ENCODE measurements around the gene SLC25A30. TPM values are rescaled to one million over a fixed set of nuclear protein-coding genes. Genes with fewer than 3 reads are reported as not detected.
"Not testable (repeated sequence)": the region's sequence is repeated elsewhere in the genome, so short reads cannot be mapped to it uniquely, and the experiment has no call there.

Gene SLC25A30
- total RNA-seq, 6 experiments from 2014 or later = 16.1 to 60.4 (median 45.0) TPM

DNA sequence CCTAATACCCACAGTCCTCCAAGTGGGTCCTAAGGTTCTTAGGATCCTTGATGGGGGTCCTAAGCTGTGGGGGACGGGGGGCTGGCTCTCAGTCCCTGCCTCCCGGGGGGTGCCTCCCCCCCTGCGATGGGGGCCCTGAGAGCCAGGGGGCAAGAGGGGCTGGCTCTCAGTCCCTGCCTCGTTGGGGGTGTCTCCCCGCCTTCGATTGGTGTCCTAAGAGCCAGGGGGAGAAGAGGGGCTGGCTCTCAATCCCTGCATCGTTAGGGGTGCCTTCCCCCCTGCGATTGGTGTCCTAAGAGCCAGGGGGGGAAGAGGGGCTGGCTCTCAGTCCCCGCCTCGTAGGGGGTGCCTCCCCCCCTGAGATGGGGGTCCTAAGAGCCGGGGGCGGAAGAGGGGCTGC, 37.0 kb downstream of the SLC25A30 start:
- ATAC-seq = no peak
- no peak for DNase-seq
- Histone ChIP-seq H3K4me1 (peaks cover 0 to 5% (median 0%) of the 10 kb centered on the region in 4 donors), H3K9me3 (no peaks in the 10 kb centered on the region), H3K27me3 (no peaks in the 10 kb centered on the region), H3K27ac (no peak overlapping the region), H3K4me3 (no peak overlapping the region), H3K36me3 (no peaks in the 10 kb centered on the region)
- 86% methylated on average over 6 of the region's 12 CpGs for WGBS (ENCODE audit: insufficient coverage, low coverage, low lambda C conversion rate, missing lambda C conversion rate)
- intact Hi-C loops (cut with DNase I) = no loop called here
- no peak for TF ChIP-seq POLR2A (IDR thresholded peaks at IDR 0.05)
- TF ChIP-seq, protein P1, sequence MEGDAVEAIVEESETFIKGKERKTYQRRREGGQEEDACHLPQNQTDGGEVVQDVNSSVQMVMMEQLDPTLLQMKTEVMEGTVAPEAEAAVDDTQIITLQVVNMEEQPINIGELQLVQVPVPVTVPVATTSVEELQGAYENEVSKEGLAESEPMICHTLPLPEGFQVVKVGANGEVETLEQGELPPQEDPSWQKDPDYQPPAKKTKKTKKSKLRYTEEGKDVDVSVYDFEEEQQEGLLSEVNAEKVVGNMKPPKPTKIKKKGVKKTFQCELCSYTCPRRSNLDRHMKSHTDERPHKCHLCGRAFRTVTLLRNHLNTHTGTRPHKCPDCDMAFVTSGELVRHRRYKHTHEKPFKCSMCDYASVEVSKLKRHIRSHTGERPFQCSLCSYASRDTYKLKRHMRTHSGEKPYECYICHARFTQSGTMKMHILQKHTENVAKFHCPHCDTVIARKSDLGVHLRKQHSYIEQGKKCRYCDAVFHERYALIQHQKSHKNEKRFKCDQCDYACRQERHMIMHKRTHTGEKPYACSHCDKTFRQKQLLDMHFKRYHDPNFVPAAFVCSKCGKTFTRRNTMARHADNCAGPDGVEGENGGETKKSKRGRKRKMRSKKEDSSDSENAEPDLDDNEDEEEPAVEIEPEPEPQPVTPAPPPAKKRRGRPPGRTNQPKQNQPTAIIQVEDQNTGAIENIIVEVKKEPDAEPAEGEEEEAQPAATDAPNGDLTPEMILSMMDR (IDR thresholded peaks at IDR 0.05) = no peak

DNA sequence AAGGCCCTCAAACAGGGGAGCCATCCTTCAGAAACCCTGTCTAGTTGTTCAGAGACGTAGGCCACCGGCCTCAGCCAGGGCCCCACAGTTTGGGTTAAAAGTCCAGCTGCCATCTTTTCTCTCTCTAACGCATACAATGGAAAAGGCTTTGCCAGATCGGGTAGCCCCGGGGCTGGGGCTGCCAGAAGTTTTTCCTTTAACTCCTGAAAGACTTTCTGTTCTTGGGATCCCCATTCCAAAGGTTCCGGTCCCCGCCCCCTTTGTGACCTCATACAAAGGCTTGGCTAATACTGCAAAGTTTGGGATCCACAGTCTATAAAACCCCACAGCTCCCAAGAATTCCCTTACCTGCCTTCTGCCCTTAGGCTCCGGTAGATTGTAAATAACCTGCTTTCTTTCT, 37.5 kb downstream of the SLC25A30 start:
- H3K9me3 ChIP-seq; H3K4me3 ChIP-seq; intact Hi-C loops (cut with DNase I); H3K36me3 ChIP-seq; ATAC-seq; DNase-seq; H3K4me1 ChIP-seq; H3K27me3 ChIP-seq; H3K27ac ChIP-seq: not testable (repeated sequence)
- WGBS (ENCODE audit: insufficient coverage, low coverage, low lambda C conversion rate, missing lambda C conversion rate) = 100% methylated on average over 1 of the region's 8 CpGs

DNA sequence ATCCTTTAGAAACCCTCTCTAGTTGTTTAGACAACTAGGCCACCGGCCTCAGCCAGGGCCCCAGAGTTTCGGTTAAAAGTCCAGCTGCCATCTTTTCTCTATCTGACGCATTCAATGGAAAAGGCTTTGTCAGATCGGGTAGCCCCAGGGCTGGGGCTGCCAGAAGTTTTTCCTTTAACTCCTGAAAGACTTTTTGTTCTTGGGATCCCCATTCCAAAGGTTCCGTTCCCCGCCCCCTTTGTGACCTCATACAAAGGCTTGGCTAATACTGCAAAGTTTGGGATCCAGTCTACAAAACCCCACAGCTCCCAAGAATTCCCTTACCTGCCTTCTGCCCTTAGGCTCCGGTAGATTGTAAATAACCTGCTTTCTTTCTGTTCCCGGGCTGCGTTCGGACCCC, 38.7 kb downstream of the SLC25A30 start:
- WGBS (ENCODE audit: insufficient coverage, low coverage, low lambda C conversion rate, missing lambda C conversion rate) = 100% methylated on average over 3 of the region's 10 CpGs
- H3K9me3 ChIP-seq; ATAC-seq; H3K27me3 ChIP-seq; H3K4me1 ChIP-seq; H3K4me3 ChIP-seq; DNase-seq; intact Hi-C loops (cut with DNase I); H3K27ac ChIP-seq; H3K36me3 ChIP-seq: not testable (repeated sequence)

DNA sequence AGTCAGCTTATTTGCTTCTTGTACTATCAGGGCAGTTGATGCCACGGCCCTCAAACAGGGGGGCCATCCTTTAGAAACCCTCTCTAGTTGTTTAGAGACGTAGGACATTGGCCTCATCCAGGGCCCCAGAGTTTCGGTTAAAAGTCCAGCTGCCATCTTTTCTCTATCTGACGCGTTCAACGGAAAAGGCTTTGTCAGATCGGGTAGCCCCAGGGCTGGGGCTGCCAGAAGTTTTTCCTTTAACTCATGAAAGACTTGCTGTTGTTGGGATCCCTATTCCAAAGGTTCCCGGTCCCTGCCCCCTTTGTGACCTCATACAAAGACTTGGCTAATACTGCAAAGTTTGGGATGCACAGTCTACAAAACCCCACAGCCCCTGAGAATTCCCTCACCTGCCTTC, 39.4 kb downstream of the SLC25A30 start:
- H3K9me3 ChIP-seq; ATAC-seq; intact Hi-C loops (cut with DNase I): not testable (repeated sequence)

DNA sequence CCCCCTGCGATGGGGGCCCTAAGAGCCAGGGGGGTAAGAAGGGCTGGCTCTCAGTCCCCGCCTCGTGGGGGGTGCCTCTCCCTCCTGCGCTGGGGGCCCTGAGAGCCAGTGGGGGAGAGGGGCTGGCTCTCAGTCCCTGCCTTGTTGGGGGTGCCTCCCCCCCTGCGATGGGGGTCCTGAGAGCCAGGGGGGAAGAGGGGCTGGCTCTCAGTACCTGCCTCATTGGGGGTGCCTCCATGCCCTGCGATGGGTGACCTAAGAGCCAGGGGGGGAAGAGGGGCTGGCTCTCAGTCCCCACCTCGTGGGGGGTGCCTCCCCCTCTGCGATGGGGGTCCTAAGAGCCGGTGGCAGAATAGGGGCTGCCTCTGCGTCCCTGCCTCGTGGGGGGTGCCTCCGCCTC, 40.9 kb downstream of the SLC25A30 start:
- intact Hi-C loops (cut with DNase I); H3K27me3 ChIP-seq; DNase-seq; H3K9me3 ChIP-seq; ATAC-seq; H3K4me3 ChIP-seq; H3K27ac ChIP-seq; H3K4me1 ChIP-seq; H3K36me3 ChIP-seq: not testable (repeated sequence)
- 40% methylated on average over 1 of the region's 12 CpGs for WGBS (ENCODE audit: insufficient coverage, low coverage, low lambda C conversion rate, missing lambda C conversion rate)

More for the DNA sequence above, 39.4 kb downstream of the SLC25A30 start:
- WGBS (ENCODE audit: insufficient coverage, low coverage, low lambda C conversion rate, missing lambda C conversion rate) = 80% methylated on average over 1 of the region's 8 CpGs
- not testable (repeated sequence) for DNase-seq, H3K27ac ChIP-seq, H3K4me3 ChIP-seq, H3K27me3 ChIP-seq, H3K4me1 ChIP-seq, H3K36me3 ChIP-seq

DNA sequence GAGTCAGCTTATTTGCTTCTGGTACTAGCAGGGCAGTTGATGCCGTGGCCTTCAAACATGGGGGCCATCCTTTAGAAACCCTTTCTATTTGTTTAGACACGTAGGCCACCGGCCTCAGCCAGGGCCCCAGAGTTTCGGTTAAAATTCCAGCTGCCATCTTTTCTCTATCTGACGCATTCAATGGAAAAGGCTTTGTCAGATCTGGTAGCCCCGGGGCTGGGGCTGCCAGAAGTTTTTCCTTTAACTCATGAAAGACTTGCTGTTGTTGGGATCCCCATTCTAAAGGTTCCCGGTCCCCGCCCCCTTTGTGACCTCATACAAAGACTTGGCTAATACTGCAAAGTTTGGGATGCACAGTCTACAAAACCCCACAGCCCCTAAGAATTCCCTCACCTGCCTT, 41.5 kb downstream of the SLC25A30 start:
- H3K4me1 ChIP-seq; intact Hi-C loops (cut with DNase I); H3K9me3 ChIP-seq; ATAC-seq; H3K27ac ChIP-seq; H3K27me3 ChIP-seq; H3K4me3 ChIP-seq; DNase-seq; H3K36me3 ChIP-seq: not testable (repeated sequence)
- WGBS (ENCODE audit: insufficient coverage, low coverage, low lambda C conversion rate, missing lambda C conversion rate) = 72% methylated on average over 2 of the region's 8 CpGs

DNA sequence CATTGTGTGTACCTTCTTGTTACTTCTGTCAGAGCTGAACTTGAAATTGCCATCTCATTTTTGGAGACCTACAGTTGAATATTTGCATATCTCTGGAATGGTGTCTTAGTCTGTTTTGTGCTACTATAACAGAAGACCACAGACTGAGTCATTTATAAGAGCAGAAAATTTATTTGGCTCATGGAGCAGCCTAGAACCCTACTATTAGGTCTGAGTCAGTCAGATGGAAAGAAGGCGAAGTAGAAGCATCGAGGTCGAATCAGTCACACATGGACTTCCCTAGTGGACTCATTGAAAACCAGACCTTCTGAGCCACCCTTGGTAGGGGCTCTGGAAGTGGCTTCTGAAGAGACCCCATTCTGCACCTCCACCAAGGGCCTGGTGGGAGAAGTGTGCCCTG, 43.3 kb downstream of the SLC25A30 start:
- Histone ChIP-seq H3K4me3 (no peak overlapping the region), H3K27me3 (no peaks in the 10 kb centered on the region), H3K27ac (no peak overlapping the region), H3K4me1 (peaks cover 0 to 3% (median 0%) of the 10 kb centered on the region in 4 donors), H3K9me3 (no peaks in the 10 kb centered on the region), H3K36me3 (no peaks in the 10 kb centered on the region)
- intact Hi-C loops (cut with DNase I) = no loop called here
- DNase-seq = no peak
- no peak for ATAC-seq
- TF ChIP-seq, protein P1 (IDR thresholded peaks at IDR 0.05) = no peak
- TF ChIP-seq POLR2A (IDR thresholded peaks at IDR 0.05) = no peak
- WGBS (ENCODE audit: insufficient coverage, low coverage, low lambda C conversion rate, missing lambda C conversion rate) = 97% methylated on average over 3 of the region's 3 CpGs

Data from right lobe of liver (tissue), 6 donors.